ENCODE measurements around the gene MAMSTR.

MAMSTR gene

GRCh38 chr19:48713041-48713863 lies 6.3 kb downstream of the MAMSTR start:
- no peak for TF ChIP-seq FOXP2 (optimal IDR thresholded peaks at IDR 0.05; ENCODE audit: borderline replicate concordance, extremely low read depth, extremely low read length, insufficient read depth)
- no peak for TF ChIP-seq TAF1 (IDR thresholded peaks at IDR 0.05; ENCODE audit: borderline replicate concordance, insufficient read depth, low read length)
- no peak for TF ChIP-seq POLR2AphosphoS5 (IDR thresholded peaks at IDR 0.05; ENCODE audit: low read depth, low read length)
- TF ChIP-seq SIN3A (IDR thresholded peaks at IDR 0.05; ENCODE audit: borderline replicate concordance, insufficient read depth, low read length): no peak
- TF ChIP-seq REST (IDR thresholded peaks at IDR 0.05; ENCODE audit: insufficient read depth in 1 of 2, low read depth in 2 of 2, low read length in 2 of 2): no peak

- TF ChIP-seq REST (IDR thresholded peaks at IDR 0.05; ENCODE audit: insufficient read depth in 1 of 2, low read depth in 2 of 2, low read length in 2 of 2): no peak
- peak; percentile 45; the same call in 1 of the 2 replicates for TF ChIP-seq POLR2AphosphoS5 (IDR thresholded peaks at IDR 0.05; ENCODE audit: low read depth, low read length)
These were observed 8.3 kb downstream of the MAMSTR start for GRCh38 chr19:48711106-48711662.

- TF ChIP-seq REST (IDR thresholded peaks at IDR 0.05; ENCODE audit: insufficient read depth in 1 of 2, low read depth in 2 of 2, low read length in 2 of 2) (no peak), FOXP2 (optimal IDR thresholded peaks at IDR 0.05; ENCODE audit: borderline replicate concordance, extremely low read depth, extremely low read length, insufficient read depth) (no peak), TAF1 (IDR thresholded peaks at IDR 0.05; ENCODE audit: borderline replicate concordance, insufficient read depth, low read length) (no peak)
These were observed 11.1 kb downstream of the MAMSTR start for GRCh38 chr19:48708471-48708870.

- TF ChIP-seq POLR2AphosphoS5 (IDR thresholded peaks at IDR 0.05; ENCODE audit: low read depth, low read length) (no peak), TAF1 (IDR thresholded peaks at IDR 0.05; ENCODE audit: borderline replicate concordance, insufficient read depth, low read length) (no peak), FOXP2 (optimal IDR thresholded peaks at IDR 0.05; ENCODE audit: borderline replicate concordance, extremely low read depth, extremely low read length, insufficient read depth) (no peak), SIN3A (IDR thresholded peaks at IDR 0.05; ENCODE audit: borderline replicate concordance, insufficient read depth, low read length) (no peak), REST (IDR thresholded peaks at IDR 0.05; ENCODE audit: insufficient read depth in 1 of 2, low read depth in 2 of 2, low read length in 2 of 2) (no peak)
These were observed 14.1 kb downstream of the MAMSTR start for GRCh38 chr19:48705431-48705830.

All from PFSK-1 (cell line).